GM19372 (cell line): ENCODE data around the gene SPRYD3.

ENCODE experiments used
- ATAC-seq: cut with Tn5 transposase; IDR thresholded peaks from one replicate; pipeline ENCODE4 v1.9.1; 2021; ENCODE audit warnings: mild to moderate bottlenecking, low read depth, moderate library complexity; ENCODE audit not compliant: unreplicated experiment

SPRYD3 gene

DNA sequence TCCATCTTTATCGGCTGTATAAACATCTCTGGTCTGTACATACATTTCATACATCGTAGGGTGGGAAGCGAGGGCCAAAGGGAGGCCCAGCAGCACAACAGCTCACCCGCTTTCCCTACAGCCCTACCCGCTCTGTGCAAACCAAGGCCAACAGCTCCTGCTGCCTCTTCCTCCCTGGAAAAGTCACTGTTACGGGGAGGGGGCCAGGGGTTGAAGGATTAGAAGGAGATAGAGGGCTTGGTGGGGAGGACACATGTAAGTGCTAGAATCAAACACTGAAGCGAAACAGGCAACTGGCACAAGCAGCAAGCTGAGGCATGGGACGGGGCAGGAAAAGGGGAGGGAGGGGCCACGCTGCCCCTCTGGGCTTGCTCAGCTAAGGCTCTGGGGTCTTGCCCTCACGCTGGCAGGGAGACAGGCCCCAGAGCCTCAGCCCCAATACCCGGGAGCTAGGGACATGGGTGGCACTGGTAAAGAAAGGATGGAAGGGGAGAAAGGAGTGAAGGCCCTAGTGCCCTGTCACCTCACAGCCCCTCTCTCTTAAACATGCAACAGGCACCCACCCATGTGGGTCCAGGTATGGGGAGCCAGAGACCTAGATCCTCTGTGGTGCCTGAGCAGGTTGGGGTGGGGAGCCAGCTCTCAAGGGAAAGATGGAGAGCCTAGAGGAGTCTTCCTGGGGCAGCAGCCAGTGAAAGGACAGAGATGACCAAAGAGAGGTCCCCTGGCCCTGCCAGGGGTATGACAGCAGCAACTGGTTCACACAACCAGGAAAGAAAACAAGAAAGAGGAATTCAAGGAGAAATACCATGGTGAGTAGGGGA is 14.4 kb downstream of the SPRYD3 start:
- no peak for ATAC-seq

DNA sequence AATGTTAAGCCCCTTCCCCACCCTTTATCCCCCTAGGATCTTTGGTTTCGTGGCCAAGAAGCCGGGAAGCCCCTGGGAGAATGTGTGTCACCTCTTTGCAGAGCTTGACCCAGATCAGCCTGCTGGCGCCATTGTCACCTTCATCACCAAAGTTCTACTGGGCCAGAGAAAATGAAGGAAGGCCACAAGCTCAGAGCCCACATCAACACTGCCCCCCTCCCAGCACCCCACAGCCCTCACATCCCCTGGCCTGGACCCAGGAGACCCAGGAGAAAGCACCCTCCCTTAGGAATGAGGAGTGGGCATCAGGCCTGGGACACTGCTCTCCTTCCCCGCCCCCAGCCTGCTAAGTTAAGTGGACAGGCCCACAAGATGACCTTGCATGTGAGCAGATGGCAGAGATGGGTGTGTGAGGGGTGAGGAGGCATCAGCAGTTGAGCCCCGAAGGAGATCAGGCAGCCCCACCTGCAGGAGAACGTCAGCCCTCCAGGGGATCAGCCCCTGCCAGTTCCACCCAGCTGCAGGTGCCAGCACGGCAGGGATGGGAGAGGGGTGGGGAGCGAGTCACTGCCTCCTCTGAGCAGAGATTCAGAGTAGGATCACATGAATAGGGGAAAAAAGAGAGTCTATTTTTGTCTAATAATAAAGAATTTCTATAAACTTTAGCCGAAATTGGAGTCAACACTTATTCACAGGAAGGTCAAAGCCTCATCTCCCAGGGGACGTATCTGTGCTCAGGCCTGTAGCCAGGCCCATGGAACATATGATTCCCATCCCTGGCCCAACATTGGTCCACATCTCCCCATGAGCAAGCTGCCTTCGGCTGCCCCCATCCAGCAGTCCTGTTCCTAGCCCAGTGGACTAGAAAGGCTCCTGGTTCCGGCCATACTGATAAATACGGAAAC is 15.2 kb downstream of the SPRYD3 start:
- no peak for ATAC-seq

DNA sequence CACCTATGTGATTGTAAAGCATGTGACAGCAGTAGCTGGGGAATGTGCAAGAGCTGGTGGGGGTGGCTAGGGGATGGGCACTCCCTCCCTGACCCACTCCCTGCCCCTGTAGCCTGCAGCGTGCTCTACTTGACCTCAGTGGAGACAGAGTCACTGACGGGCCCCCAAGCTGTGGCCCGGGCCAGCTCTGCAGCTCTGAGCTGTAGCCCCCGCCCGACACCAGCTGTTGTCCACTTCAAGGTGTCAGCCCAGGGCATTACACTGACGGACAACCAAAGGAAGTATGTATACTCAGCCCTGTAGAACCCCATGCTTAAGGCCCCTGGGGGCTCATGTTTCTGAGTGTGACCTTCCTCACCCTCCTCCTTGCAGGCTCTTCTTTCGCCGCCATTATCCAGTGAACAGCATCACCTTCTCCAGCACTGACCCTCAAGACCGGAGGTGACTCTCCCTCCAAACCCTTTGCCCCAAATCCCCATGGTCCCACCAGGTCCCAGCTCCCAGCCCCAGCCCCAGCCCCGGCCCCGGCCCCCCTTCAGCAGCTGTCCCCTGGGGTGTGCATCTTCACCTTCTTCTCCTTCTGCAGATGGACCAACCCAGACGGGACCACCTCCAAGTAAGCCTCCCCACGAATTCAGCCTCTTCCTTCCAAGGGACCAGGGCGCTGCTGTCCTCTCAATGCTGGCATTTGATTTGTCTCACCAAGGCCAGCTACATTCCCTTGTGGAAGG is 16.0 kb downstream of the SPRYD3 start:
- ATAC-seq = no peak

DNA sequence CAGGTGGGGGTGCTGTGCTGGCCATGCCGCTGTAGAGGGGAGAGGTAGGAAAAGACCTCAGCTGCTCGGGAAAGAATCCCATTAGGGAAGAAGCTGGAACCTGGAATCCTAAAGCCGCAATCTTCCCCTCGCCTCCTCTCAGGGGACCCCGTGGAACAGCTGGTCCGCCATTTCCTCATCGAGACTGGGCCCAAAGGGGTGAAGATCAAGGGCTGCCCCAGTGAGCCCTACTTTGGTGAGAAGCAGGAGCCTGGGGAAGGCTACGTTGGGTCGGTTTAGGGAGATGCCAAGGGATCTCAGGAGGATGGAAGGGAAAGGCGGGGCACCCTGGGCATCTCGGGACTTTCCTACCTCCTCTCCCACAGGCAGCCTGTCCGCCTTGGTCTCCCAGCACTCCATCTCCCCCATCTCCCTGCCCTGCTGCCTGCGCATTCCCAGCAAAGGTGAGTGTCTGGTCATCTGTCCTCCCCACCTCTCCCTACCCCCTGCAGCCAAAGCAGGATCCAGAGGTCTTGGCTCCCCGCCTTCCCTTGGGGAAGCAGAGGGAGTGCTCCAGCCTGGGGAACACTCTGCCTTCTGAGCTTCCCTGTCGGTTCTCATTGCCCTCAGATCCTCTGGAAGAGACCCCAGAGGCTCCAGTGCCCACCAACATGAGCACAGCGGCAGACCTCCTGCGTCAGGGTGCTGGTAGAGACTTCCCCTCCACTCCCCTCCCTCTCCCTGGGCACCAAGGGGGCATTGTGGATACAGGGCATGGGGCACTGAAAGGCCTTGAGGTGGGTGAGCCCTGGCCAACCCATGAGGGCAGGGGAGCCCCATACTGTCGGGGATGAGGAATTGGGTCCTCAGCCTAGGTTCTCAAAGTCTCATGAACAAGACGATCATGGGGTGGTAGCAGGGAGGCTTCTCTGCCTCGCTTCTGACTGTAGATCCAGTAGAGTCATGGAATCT is 16.9 kb downstream of the SPRYD3 start:
- ATAC-seq = no peak

DNA sequence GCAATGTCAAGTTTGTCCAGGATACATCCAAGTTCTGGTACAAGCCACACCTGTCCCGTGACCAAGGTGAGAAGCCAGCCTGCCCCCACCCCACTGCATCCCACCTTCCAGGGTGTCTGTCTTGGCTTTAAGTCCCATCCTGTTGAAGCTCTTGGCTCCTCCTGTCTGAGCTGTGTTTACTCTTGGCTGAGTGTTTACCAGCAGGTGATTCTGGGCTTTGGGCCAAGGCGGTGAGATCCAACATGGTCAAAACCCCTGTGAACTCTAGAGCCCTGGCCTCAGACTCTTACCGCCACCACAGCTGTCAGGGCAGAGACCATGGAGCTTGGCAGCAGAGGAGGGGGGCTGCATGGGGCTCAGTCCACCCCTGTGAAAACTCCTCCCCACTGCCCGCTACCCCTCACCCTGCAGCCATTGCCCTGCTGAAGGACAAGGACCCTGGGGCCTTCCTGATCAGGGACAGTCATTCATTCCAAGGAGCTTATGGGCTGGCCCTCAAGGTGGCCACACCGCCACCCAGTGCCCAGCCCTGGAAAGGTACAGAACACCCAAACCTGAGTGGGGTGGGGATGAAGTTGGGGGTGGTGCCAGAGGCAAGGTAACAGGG is 17.7 kb downstream of the SPRYD3 start:
- no peak for ATAC-seq

DNA sequence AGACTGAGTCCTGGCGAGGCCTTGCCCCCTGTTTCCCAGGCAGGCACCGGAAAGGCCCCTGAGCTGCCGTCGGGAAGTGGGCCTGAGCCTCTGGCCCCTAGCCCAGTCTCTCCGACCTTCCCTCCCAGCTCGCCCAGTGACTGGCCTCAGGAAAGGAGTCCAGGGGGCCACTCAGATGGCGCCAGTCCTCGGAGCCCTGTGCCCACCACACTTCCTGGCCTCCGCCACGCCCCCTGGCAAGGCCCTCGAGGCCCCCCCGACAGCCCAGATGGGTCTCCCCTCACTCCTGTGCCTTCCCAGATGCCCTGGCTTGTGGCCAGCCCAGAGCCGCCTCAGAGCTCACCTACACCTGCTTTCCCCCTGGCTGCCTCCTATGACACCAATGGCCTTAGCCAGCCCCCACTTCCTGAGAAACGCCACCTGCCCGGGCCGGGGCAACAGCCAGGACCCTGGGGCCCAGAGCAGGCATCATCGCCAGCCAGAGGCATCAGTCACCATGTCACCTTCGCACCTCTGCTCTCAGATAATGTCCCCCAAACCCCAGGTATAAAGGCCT is 18.4 kb downstream of the SPRYD3 start:
- ATAC-seq = no peak

DNA sequence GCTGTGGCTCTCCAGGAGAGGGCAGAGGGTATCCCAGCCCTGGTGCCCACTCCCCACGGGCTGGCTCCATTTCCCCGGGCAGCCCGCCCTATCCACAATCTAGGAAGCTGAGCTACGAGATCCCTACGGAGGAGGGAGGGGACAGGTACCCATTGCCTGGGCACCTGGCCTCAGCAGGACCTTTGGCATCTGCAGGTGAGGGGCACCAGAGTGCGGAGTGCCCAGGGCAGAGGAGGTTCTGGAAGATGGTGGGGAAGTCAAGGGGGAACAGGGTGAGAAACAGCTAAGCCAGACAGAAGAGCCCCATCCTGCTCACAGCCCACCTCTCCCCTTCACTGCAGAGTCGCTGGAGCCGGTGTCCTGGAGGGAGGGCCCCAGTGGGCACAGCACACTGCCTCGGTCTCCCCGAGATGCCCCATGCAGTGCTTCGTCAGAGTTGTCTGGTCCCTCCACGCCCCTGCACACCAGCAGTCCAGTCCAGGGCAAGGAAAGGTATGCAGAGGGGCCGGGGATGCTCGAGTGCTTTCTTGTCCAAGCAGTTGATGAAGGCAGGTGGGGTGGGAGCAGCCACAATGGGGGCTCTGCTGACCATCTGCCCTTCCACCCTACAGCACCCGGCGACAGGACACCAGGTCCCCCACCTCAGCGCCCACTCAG is 19.0 kb downstream of the SPRYD3 start:
- ATAC-seq = no peak

DNA sequence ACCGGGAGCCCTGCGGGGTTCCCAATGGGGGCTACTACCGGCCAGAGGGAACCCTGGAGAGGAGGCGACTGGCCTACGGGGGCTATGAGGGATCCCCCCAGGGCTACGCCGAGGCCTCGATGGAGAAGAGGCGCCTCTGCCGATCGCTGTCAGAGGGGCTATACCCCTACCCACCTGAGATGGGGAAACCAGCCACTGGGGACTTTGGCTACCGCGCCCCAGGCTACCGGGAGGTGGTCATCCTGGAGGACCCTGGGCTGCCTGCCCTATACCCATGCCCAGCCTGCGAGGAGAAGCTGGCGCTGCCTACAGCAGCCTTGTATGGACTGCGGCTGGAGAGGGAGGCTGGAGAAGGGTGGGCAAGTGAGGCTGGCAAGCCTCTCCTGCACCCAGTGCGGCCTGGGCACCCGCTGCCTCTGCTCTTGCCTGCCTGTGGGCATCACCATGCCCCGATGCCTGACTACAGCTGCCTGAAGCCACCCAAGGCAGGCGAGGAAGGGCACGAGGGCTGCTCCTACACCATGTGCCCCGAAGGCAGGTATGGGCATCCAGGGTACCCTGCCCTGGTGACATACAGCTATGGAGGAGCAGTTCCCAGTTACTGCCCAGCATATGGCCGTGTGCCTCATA is 19.6 kb downstream of the SPRYD3 start:
- no peak for ATAC-seq

DNA sequence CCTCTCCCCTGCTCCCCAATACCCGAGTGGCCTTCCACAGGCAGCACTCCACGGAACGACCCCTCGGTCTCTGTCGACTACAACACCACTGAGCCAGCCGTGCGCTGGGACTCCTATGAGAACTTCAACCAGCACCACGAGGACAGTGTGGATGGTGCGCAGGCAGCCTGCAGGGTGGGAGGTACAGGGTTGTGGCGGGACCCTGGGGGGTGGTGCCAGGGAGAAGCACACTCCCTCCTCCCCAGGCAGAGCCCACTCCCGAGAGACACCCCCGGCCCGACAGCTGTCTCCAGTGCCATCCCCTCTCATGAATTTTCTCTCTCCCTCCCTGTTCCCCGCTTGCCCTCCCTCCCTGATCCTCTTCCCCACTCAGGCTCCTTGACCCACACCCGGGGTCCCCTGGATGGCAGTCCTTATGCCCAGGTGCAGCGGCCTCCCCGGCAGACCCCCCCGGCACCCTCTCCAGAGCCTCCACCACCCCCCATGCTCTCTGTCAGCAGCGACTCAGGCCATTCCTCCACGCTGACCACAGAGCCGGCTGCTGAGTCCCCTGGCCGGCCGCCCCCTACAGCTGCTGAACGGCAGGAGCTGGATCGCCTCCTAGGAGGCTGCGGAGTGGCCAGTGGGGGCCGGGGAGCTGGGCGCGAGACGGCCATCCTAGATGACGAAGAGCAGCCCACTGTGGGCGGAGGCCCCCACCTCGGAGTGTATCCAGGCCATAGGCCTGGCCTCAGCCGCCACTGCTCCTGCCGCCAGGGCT is 20.3 kb downstream of the SPRYD3 start:
- no peak for ATAC-seq

DNA sequence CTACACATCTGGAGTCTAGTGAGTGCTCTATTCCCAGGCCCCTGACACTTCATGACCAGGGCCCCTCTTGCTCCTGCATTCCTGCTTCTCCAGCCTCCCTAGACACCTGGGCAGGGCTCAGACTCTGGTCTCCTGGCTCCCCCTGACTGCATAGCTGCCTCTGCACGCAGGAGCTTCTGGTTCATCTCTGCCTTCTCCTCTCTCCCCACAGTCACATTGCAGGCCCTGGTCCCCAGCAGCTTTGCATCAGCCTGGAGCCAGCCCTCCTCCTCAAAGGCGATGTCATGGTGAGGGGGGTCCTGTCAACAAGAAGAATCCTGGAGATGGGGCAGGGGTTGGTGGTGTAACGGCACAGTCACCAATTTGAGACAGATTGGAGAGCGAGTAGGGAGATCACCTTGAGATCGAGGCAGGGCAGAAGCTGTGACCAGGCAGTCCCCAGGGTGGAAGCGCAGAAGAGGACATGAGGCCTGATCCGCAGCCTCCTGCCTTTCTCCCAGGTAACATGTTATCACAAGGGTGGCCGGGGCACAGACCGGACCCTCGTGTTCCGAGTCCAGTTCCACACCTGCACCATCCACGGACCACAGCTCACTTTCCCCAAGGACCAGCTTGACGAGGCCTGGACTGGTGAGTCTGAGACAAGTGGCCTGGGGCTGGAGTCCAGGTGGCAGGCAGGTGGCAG is 21.2 kb downstream of the SPRYD3 start:
- no peak for ATAC-seq

DNA sequence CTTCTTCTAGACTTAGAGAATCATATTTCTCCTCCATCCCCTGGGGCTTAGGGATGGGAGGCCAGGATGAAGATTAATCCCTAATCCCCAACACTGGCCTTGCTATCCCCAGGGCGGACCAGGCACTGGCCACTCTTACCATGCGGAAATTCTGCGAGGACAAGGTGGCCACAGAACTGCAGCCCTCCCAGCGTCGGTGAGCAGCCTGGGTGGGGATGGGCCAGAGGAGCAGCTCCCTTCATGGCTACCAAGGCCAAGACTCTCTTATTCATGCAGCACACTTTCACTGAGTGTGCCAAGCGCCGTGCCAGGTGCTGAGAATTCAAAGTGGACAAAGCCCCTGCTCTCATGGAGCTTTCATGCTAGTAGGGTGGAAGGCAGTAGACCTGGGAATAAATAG is 22.3 kb downstream of the SPRYD3 start:
- no peak for ATAC-seq

DNA sequence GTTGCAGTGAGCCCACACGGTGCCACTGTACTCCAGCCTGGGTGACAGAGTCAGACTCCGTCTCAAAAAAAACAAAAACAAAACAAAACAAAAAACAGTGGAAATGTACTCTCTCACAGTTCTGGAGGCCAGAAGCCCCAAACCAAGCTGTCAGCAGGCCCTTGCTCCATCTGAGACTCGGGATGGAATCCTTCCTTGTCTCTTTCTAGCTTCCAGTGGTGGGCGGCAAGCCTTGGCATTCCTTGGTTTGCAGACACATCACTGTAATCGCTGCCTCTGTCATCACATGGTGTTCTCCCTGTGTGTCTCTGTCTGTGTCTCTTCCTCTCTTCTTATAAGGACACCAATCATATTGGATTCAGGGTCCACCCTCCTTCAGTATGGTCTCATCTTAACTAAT is 22.9 kb downstream of the SPRYD3 start:
- ATAC-seq = no peak

DNA sequence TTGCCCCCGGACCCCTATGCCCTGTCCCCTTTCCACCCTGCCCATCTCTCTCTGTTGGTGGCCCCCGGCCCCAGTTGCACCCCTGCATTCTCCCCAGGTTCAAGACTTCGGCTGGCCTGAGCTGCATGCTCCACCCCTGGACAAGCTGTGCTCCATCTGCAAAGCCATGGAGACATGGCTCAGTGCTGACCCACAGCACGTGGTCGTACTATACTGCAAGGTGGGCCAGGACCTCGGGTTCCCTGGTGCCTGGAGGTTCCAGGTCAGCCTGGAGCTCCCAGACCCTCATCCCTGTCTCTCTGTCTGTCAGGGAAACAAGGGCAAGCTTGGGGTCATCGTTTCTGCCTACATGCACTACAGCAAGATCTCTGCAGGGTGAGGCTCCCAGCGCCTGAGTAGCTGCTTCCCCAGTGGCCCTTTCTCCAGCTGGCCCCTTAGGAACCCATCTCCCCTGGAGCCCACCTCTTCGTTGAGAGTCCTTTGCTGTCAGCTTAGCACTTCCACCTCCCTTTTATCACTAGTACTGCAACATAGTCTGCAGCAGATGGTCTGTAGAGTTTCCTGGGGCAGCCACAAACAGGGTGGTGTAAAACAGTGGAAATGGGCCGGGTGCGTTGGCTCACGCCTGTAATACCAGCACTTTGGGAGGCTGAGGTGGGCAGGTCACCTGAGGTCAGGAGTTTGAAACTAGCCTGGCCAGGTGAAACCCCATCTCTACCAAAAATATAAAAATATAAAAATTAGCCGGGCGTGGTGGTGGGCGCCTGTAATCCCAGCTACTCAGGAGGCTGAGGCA is 23.5 kb downstream of the SPRYD3 start:
- ATAC-seq = no peak

DNA sequence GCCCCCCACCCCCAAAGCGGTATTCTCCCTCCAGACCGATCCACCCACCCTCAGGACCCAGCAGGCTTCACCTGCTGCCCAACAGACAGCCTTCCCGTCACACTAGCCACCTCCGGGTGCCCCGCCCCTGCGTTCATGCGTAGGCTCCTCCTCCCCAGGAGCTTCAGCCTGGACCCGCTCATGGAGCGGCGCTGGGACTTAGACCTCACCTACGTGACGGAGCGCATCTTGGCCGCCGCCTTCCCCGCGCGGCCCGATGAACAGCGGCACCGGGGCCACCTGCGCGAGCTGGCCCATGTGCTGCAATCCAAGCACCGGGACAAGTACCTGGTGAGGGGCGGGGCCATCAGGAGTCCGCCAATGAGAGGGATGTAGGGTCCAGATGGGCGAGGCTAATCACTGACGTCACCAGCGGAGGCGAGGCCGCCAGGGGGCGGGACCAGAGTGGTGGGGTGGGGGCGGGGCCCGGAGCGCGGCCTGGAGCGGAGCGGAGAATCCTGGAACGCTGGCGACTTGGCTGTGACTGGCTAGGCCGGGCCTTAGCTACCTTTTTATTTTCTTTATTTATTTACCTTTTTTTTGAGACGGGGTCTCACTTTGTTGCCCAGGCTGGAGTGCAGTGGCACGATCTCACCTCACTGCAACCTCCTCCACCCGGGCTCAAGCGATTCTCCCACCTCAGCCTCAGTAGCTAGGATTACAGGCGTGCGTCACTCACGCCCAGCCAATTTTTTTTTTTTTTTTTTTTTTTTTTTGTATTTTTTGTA is 24.9 kb downstream of the SPRYD3 start:
- peak; percentile 92 for ATAC-seq
